ENCODE measurements around the gene MYH16.
"Not testable (repeated sequence)": the region's sequence is repeated elsewhere in the genome, so short reads cannot be mapped to it uniquely, and the experiment has no call there.

MYH16 gene

DNA sequence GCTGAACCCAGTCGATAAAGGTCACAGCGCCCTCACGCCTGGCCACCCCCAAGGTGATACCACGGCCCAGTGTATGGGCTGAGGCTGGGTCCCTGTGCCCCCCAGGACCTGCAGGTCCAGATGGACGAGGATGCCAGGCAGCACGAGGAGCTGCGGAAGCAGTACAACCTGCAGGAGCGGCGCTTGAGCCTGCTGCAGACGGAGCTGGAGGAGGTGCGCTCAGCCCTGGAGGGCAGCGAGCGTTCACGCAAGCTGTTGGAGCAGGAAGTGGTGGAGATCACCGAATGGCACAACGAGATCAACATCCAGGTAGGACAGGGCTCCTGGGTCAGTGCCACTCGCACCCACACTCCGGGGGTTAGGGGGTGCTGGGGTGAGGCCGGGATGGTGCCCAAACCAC lies 28.9 kb downstream of the MYH16 start:
- DNase-seq (ENCODE audit: low read depth in 2 of 3, low spot score in 2 of 3): no peak

DNA sequence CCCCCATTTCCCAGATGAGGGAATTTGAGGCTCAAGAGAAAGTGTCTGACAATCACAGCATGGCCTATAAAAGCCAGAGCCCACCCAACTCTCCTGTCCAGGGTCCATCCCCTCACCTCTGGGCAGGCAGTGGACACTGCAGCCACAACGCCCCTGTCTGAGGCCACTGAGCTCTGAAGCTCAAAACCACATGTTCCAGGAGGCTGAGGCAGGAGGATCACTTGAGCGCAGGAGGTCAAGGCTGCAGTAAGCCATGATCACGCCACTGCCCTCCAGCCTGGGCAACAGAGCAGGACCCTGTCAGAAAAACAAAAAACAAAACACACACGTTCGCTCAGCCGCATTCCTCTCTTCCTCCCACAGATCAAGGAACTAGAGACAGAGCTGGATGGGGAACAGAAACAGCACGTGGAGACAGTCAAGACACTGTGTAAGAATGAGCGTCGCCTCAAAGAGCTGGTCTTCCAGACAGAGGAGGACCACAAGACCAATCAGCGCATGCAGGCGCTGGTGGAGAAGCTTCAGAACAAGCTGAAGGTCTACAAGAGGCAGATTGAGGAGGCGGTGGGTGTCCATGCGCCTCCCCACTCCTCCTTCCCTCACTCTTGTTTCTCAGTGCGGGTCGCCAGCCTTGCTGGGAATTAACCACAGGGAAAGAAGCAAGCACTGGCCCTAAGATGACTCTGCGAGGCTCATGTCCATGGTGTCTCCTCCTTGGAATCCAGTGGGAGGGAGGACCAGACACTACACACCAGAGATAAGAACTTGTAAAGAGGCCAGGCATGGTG lies 33.0 kb downstream of the MYH16 start:
- no peak for DNase-seq (ENCODE audit: low read depth in 2 of 3, low spot score in 2 of 3)

DNA sequence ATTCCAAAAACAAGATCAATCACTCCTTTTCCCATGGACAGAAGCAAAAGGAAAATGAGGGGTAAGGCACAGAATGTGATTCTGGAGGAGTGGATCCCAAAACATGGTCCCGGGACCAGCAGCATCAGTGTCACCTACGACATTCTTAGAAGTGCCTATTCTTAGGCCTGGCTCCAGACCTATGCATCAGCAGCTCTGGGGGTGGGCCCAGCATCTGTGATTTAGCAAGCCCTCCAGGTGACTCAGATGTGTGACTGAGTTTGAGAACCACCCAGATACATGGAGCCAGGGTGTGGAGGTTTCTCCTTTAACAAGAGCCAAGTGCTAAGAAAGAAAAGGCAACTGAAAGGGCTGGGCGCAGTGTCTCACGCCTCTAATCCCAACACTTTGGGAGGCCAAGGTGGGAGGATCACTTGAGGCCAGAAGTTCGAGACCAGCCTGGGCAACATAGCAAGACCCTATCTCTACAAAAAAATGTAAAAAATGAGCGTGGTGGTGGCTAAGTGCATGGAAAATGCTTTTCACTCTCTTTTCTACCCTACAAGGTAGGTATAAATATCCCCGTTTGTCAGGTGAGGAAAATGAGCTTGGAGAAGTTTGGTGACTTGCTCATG lies 35.9 kb downstream of the MYH16 start:
- DNase-seq (ENCODE audit: low read depth in 2 of 3, low spot score in 2 of 3): no peak

DNA sequence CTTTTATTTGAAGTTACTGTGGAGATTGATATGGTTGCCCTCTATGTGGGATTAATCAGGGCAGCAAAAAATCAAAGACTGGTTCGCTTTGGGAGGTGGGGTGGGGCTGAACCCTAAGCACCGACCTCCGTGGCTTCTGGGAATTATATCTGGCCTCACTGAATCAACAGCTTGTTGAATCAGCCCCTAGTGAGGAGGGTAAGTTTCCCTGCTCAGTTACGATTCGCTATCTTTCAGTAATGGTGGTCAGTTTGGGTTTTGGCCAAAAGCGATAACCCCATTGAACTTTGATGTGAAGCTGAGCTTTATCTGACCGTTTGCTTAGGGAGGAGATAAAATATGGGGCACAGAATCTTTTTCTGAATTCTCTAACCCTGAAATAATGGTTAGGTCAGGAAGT lies 36.5 kb downstream of the MYH16 start:
- DNase-seq (ENCODE audit: low read depth in 2 of 3, low spot score in 2 of 3): no peak

DNA sequence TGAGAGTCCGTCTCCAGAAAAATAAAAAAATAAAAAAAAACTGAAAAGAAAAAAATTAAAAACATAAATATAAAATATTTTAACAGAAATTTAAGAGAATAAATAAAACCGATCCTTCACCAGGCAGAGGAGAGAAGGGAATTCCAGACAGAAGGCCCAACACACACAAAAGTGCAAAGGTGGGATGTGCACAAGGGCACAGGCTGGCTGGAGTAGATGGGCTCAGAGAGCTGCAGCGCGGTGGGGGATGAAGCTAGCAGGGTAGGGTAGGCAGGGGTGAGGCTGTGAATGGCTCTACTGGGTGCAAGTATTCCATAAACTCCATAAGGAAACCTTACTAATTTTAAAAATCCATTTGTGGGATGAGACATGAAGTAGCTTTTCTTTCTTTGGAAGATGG lies 37.4 kb downstream of the MYH16 start:
- DNase-seq (ENCODE audit: low read depth in 2 of 3, low spot score in 2 of 3): no peak

DNA sequence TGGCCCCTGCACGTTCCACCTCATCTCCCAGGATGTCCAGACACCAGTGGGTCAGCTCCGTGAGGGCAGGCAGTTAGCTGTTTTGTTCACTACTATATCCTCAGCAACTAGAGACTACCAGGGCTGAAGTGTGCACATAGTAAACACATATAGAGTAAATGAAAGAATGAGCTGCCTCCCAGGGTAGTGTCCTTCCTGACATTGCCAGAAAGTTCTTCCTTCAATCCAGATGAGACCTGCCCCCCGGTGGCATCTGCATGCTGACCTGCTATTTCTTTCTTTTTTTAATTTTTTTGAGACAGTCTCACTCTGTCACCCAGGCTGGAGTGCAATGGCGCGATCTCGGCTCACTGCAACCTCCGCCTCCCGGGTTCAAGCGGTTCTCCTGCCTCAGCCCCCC lies 39.1 kb downstream of the MYH16 start:
- DNase-seq (ENCODE audit: low read depth in 2 of 3, low spot score in 2 of 3): no peak

DNA sequence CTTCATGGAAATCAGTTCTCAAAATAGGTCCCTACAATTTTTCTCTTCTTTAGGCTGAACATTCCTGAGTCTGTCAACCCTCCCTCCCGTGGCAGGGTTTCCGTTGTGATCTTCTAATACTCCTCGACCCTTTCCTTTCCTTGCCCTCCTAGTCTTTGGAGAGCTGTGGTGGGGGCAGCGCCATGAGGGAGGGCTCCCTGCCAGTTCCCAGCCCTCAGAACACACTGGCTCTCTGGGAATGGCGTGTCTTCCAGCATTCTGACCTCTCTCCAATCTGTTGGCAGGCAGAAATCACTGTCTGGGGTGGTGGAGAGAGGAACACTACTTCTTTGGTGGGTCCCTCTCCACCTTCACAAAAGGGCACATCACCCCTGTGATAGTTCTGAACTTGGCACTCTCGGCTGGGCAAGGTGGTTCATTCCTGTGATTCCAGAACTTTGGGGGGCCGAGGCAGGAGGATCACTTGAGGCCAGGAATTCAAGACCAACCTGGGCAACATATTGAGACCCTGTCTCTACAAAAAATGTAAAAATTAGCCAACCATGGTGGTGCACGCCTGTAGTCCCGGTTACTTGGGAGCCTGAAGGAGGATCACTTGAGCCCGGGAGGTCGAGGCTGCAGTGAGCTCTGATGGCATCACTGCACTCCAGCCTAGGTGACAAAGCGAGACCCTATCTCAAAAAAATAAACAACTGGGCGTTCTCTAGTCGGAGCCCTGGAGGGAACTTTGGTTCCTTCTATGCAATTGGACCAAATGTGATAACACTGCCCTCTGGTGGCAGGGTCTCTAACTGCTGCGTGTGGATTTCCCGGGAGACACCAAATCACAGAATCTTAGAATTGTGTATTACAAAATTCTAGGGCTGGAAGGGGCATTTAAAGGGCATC lies 39.9 kb downstream of the MYH16 start:
- DNase-seq (ENCODE audit: low read depth in 2 of 3, low spot score in 2 of 3): peak in 2 of 3 experiments; percentile 58 to 62

DNA sequence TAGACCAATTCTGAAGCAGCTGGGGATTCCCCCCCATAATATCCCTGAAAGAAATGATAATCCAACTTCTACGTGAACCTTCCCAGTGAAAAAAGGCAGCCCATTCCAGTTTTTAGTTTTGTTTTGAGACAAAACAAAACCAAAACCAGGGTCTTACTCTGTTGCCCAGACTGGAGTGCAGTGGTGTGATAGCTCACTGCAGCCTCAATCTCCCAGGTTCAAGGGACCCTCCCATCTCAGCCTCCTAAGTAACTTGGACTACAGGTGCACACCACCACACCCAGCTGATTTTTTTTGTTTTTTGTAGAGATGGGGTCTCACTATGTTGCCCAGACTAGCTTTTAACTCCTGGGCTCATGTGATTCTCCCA lies 40.5 kb downstream of the MYH16 start:
- DNase-seq (ENCODE audit: low read depth in 2 of 3, low spot score in 2 of 3): no peak

DNA sequence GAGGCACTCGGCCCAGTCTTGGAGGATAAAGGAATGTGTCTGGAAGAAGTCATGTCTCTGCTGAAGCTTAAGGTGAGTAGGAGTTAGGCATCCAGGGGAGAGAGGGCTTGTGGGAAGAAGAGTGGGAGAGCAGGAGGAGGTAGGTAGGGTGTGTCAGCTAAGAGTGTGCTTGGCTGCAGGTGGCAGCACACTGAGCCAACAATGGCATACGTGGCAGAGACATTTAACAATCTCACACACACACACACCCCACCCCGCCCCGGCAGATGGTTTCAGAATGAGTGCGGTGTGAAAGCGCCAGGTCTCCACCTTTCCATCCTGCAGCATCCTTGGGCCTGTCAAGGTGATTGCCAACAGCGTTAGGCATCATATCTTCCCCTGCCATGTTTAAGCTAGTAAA lies 41.9 kb downstream of the MYH16 start:
- DNase-seq (ENCODE audit: low read depth in 2 of 3, low spot score in 2 of 3): no peak

DNA sequence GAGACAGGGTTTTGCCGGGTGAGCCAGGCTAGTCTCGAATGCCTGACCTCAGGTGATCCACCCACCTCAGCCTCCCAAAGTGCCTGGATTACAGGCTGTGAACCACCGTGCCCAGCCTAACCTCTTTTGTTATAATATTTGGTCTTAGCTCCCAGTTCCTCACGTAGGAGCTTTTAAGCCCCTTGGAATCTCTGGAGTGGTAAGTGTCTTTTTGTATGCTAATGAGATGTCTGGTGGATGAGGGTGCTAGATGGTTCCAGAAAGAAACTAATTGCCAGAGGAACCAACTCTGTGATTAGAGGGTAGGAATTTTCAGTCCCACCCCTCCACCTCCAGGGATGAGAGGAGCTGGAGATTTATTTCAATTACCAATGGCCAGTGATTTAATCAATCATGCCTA lies 47.7 kb downstream of the MYH16 start:
- no peak for DNase-seq (ENCODE audit: low read depth in 2 of 3, low spot score in 2 of 3)

DNA sequence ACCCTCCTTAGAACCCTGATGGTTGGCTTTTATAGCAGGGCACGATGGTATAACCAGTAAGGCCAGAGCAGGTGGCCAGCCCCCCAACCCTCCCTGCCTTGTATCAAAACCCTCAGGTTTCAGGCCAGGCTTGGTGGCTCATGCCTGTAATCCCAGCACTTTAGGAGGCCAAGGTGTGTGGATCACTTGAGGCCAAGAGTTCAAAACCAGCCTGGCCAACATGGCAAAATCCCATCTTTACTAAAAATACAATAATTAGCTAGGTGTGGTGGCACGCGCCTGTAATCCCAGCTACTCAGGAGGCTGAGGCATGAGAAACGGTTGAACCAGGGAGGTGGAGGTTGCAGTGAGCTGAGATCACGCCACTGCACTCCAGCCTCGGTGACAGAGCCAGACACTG lies 50.0 kb downstream of the MYH16 start:
- DNase-seq (ENCODE audit: low read depth in 2 of 3, low spot score in 2 of 3): not testable (repeated sequence)

DNA sequence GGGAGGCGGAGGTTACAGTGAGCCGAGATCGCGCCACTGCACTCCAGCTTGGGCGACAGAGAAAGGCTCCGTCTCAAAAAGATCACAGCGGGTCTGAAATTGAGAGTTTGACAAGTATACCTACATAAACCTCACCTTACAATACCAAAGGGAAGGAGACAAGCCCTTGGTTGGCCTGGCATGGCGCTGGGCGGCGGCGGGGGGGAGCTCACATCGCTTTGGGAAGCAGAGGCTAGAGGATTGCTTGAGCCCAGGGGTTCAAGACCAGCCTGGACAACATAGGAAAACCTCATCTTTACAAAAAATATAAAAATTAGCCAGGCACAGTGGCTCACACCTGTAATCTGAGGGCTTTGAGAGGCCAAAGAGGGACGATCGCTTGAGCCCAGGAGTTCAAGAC lies 51.9 kb downstream of the MYH16 start:
- DNase-seq (ENCODE audit: low read depth in 2 of 3, low spot score in 2 of 3): no peak

DNA sequence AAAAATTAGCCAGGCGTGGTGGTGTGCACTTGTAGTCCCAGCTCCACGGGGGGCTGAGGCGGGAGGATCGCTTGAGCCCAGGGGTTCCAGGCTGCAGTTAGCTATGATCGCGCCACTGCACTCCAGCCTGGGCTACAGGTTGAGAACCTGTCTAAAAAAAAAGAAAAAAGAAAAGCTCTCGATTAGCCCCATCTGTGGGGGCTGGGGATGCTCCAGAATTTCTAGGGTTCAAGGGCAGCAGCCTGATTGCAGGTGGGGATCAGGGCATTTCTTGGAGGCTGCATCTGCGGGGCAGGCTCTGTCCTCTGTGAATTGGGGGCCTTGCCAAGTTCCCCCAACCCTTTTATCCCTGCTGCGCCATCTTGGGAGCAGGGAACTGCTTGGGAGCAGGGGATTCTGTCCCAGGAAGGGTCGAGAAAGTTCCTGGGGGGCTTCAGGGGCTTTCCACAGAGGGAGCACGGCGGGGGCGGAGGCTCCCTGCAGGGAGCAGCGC lies 52.4 kb downstream of the MYH16 start:
- DNase-seq (ENCODE audit: low read depth in 2 of 3, low spot score in 2 of 3): no peak

DNA sequence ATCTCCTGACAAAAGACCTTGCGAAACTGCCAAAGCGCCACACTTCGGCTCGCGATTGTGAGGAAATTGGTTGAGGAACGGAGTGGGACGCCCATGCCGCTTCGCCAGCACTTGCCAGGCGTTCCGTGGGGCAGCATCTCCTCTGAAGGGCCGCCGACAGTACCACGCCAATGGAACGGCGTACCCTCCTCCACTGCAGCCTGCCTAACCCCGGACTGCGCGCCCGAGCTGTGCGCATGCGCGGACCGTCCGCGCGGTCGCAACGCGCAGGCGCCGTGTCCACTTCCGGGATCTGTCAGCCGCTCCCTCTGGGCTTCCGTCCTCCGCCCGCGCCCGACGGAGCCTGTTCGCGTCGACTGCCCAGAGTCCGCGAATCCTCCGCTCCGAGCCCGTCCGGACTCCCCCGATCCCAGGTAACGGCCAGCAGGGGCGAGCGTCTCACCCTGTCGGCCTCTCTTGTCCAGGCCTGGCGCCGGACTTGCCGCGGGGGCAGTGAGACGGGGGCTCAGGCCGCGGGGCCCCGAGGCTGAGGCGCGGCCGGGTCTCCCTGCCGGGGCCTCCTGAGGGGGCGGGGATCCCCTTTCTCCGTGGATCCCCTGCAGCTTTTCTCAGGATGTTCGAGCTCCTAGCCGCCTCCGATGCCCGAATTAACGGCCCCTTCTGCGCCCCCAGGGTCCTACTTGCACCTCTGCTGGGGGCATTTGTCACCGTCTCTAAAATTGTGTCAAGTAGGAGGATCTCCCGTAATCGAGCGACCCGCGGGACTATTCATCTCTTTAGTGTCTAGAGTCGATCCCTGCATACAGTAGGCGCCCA lies 53.2 kb downstream of the MYH16 start, which contains the start of gene ARPC1A:
ARPC1A (plus strand) TSS at position 307 of the 816 bp plus-strand sequence. CDS start 7,456 bp downstream, outside the sequence.
- DNase-seq (ENCODE audit: low read depth in 2 of 3, low spot score in 2 of 3): peak; percentile 70 to 92 (median 88)

DNA sequence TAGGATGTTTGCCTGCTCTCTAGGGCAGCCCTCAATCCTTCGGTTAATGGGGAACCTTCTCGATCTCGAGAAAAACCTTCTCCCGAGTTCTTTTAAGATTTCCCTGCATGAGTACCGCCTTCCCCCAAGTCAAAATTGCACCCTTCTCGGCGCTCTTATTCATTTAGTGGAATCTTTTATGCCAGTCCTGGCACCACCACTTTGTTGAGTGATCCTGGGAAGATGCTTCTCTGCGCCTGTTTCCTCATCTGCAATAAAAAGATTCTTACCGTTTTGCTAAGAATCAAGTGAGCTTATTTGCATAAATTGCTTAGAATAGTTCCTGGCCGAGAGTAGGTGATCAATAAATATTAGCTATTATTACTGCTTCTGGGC lies 53.8 kb downstream of the MYH16 start:
- DNase-seq (ENCODE audit: low read depth in 2 of 3, low spot score in 2 of 3): no peak

DNA sequence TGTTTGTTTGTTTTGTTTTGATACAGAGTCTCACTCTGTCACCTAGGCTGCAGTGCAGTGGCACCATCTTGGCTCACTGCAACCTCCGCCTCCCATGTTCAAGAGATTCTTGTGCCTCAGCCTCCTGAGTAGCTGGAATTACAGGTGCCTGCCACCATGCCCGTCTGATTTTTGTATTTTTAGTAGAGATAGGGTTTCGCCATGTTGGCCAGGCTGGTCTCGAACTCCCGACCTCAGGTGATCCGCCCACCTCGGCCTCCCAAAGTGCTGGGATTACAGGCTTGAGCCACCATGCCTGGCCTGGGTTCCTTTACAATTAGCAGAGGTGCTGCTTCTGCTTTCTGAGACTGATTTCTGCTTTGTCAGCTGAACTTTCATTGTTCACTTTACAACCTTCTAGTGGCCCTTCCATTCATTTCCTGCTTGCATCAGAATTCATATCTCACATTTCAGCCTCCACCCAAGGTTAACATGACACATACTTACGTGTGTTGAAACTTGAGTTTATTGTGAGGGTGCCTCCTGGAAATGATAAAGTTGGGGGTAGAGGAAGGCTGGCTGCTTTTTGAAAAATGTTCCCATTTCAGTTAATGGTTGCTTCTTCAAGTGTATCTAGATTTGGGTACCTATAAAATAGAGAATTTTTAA lies 57.8 kb downstream of the MYH16 start:
- DNase-seq (ENCODE audit: low read depth in 2 of 3, low spot score in 2 of 3): not testable (repeated sequence)

DNA sequence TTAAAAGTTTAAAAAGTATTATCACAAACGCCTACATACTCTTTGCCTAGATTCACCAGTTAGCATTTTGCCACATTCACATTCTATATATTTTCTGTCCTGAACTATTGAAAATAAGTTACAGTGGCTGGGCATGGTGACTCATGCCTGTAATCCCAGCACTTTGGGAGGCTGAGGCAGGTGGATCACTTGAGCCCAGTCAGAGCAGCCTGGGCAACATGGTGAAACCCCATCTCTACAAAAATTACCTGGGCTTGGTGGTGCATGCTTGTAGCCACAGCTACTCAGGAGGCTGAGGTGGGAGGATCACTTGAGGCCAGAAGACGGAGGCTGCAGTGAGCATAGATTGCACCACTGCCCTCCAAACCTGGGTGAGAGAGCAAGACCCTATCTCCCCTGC lies 58.4 kb downstream of the MYH16 start:
- DNase-seq (ENCODE audit: low read depth in 2 of 3, low spot score in 2 of 3): no peak

DNA sequence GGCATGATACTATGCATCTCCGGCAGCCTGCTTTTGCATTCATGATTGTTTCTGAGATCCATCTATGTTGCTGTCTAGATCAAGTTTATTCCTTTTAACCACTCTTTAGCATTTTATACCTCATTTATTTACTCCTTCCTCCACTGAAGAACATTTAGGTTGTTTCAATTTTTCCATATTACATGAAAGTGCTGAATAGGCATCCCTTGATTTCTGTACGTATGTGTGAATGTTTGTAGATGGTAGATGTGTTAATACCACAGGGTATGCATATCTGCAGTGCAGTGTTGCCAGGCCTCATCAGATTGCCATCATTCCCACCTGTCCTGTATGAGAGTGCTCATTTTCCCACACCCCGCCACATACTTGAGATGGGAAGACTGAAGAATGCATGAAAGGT lies 67.0 kb downstream of the MYH16 start:
- no peak for DNase-seq (ENCODE audit: low read depth in 2 of 3, low spot score in 2 of 3)

DNA sequence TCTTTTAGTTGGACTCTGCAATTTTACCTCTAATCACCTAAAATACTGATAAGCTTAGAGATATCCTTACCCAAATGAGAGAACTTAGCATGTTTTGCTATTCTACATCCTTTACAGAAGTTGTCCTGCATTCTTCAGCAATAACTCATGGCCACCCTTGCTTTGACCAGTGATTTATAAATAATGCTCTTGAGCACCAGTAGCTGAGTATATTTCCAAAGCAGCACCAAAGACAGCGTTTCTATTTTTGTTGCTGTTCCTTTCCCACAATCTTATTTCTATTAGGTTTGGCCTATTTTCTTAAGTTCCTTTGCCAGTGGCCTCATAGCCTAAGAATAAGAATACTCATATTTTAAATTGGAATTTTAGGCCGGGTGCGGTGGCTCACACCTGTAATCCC lies 68.0 kb downstream of the MYH16 start:
- no peak for DNase-seq (ENCODE audit: low read depth in 2 of 3, low spot score in 2 of 3)

DNA sequence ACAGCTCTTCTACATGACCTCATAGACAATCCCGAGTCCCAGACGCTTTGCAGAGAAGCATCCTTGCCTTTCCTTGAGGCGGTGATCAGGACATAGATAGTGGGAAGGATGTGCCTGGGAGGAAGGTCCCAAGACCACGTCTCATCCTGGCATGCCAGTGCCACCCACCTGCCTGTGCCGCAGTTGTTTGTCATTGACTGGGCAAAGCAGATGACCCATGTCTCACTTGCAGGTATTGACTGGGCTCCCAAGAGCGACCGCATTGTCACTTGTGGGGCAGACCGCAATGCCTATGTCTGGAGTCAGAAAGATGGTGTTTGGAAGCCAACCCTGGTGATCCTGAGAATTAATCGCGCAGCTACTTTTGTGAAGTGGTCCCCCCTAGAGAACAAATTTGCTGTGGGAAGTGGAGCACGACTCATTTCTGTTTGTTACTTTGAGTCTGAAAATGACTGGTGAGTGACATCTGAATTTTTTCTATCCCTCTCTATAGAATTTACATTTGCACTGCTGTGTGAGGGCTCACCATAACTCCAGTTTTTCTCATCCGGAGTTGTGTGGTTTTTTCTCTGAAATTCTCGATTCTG lies 71.5 kb downstream of the MYH16 start:
- DNase-seq (ENCODE audit: low read depth in 2 of 3, low spot score in 2 of 3): no peak

Measured in activated CD8-positive, alpha-beta memory T cell treated with anti-CD3 and anti-CD28 coated beads for 48 hours (primary cell).